A375 (cell line): ENCODE results near the gene RBM18. TPM values are rescaled to one million over a fixed set of nuclear protein-coding genes. Genes with fewer than 3 reads are reported as not detected.

Experiments used
- total RNA-seq: library from RNA; depleted of rRNA; stranded (reverse); fragments of >200 nt; shearing (Covaris generic); gene quantifications from 2 replicates; pipeline ENCODE4 v1.2.3, GENCODE V29; 2014; rRNA removed

Gene RBM18
- 8.7 and 11.7 TPM in 2 replicates for total RNA-seq

GRCh38 chr9:122264360-122265148 is at the start of gene RBM18, which contains the start of gene MRRF:
Gene RBM18, minus strand, starts transcription at chr9:122264840. Its CDS starts 3,348 bp downstream, at chr9:122261492.
Gene MRRF, plus strand, starts transcription at chr9:122264882. Its CDS starts 6,010 bp downstream, at chr9:122270892.

GRCh38 chr9:122228568-122229484 is 35.8 kb downstream of the RBM18 start, which contains the start of gene LHX6:
Gene LHX6, minus strand, starts transcription at chr9:122228957. Its CDS starts 217 bp downstream, at chr9:122228740.

Other genes starting within 250 kb of the RBM18 start
- 2.9 and 5.2 TPM in 2 replicates for gene TTLL11, start 171.5 kb downstream of the RBM18 start, total RNA-seq
- gene NDUFA8, start 105.1 kb downstream of the RBM18 start, total RNA-seq: 49.2 and 52.2 TPM in 2 replicates
- gene MORN5, start 104.9 kb downstream of the RBM18 start, total RNA-seq: not detected in 2 replicates
- 0.72 and 1.7 TPM in 2 replicates for gene LHX6, start 35.9 kb downstream of the RBM18 start, total RNA-seq
- gene MRRF, start within 50 bp of the RBM18 start, total RNA-seq: 38.7 and 43.7 TPM in 2 replicates
- 1.1 and 1.6 TPM in 2 replicates for gene PTGS1, start 106.2 kb upstream of the RBM18 start, total RNA-seq
- gene OR1J1, start 213.1 kb upstream of the RBM18 start, total RNA-seq: not detected in 2 replicates
- 0.49 TPM in 1 of 2 replicates, not detected in the other for gene OR1J2, start 246.0 kb upstream of the RBM18 start, total RNA-seq